K562 (cell line): ENCODE data around the gene DNAJB13. TPM values are rescaled to one million over a fixed set of nuclear protein-coding genes. Genes with fewer than 3 reads are reported as not detected.

Source experiments
- ATAC-seq: fragments of 200-7000 bp; cut with Tn5 transposase; 3 replicates; pipeline ENCODE4 v1.9.1; 2020; ENCODE audit warnings: moderate library complexity
- BruUV-seq: library from RNA; stranded (reverse); fragments of 400-500 nt; replicated peaks from 2 replicates; lab custom pipeline; 2021; lab: Mats Ljungman, UMichigan
- CTCF ChIA-PET: fragments of 300-600 bp; formaldehyde crosslinking; extraction: SDS; loops from one replicate; lab custom pipeline; 2021; ENCODE audit warnings: low intra/inter-chr PET ratio; lab: Yijun Ruan, JAX
- POLR2A ChIA-PET: fragments of 300-600, 350-650 bp; sonication (Branson Sonifier 250); formaldehyde crosslinking; extraction: SDS; loops from one replicate; lab custom pipeline; 2021; ENCODE audit warnings: antibody characterized with exemption, inconsistent platforms; lab: Yijun Ruan, JAX
- DNase-seq, 4 experiments: peaks; one replicate each; pipeline versions ENCODE4 v3.0.0 to v3.0.0-alpha.2; 2011 to 2018; ENCODE audit warnings: low spot score in 3 of 4, mixed read lengths in 3 of 4; ENCODE audit errors: extremely low read depth in 1 of 4
- FAIRE-seq: peaks from 2 replicates; lab custom pipeline; 2011; peaks lifted over from hg19 to GRCh38; lab: Jason Lieb, UNC
- H2AFZ ChIP-seq: 2 replicates; pipeline ENCODE4 v1.6.0; 2011; ENCODE audit warnings: low read depth, low read length, control low read depth, inconsistent platforms
- H3K27ac ChIP-seq: fragments of 200-600 bp; 3 replicates; pipeline ENCODE4 v1.8.0; 2011; ENCODE audit warnings: low read depth, mild to moderate bottlenecking, control low read depth, inconsistent platforms, low read length, moderate library complexity, mixed read lengths; ENCODE audit errors: extremely low read depth
- H3K27me3 ChIP-seq, 2 experiments: fragments of 300-600 bp in 1 of 2; 2 replicates in 1 of 2; 3 replicates in 1 of 2; pipeline versions ENCODE4 v1.6.0 to v1.8.0; 2011; ENCODE audit warnings: inconsistent platforms in 2 of 2, low read length in 2 of 2, mild to moderate bottlenecking in 1 of 2, mixed read lengths in 1 of 2, moderate library complexity in 1 of 2; ENCODE audit not compliant: control insufficient read depth in 2 of 2, insufficient read depth in 2 of 2
- H3K36me3 ChIP-seq: fragments of 300-600 bp; 3 replicates; pipeline ENCODE4 v1.8.0; 2011; ENCODE audit warnings: mild to moderate bottlenecking, low read length, inconsistent platforms; ENCODE audit not compliant: control insufficient read depth, insufficient read depth
- H3K4me1 ChIP-seq, 2 experiments: fragments of 200-600 bp in 1 of 2; replicated peaks in 1 of 2; 2 replicates in 1 of 2; 3 replicates in 1 of 2; pipeline versions ENCODE4 v1.5.1 to v1.8.0; 2011; ENCODE audit warnings: inconsistent platforms in 2 of 2, low read length in 2 of 2, mild to moderate bottlenecking in 1 of 2, mixed read lengths in 1 of 2, moderate library complexity in 1 of 2; ENCODE audit not compliant: control insufficient read depth in 2 of 2, insufficient read depth in 2 of 2
- H3K4me2 ChIP-seq: 2 replicates; pipeline ENCODE4 v1.6.1; 2011; ENCODE audit warnings: low read length, control low read depth, inconsistent platforms, mixed read lengths; ENCODE audit not compliant: insufficient read depth
- H3K4me3 ChIP-seq: fragments of 200-600 bp; sonication (generic), shearing (Covaris generic); 2 replicates; pipeline ENCODE4 v1.5.1; 2016; ENCODE audit warnings: control low read depth, inconsistent platforms
- H3K79me2 ChIP-seq: fragments of 200-600 bp; 3 replicates; pipeline ENCODE4 v1.8.0; 2011; ENCODE audit warnings: low read length, inconsistent platforms; ENCODE audit not compliant: control insufficient read depth, insufficient read depth
- H3K9ac ChIP-seq, 2 experiments: 2 replicates each; pipeline versions ENCODE4 v1.6.0 to v1.6.1; 2011; ENCODE audit warnings: low read depth in 2 of 2, low read length in 2 of 2, control low read depth in 1 of 2, inconsistent platforms in 1 of 2, mild to moderate bottlenecking in 1 of 2, mixed read lengths in 1 of 2; ENCODE audit not compliant: insufficient read depth in 1 of 2
- H3K9me1 ChIP-seq: one replicate; pipeline ENCODE4 v1.6.0; 2011; ENCODE audit warnings: inconsistent platforms, mild to moderate bottlenecking, low read length, moderate library complexity; ENCODE audit not compliant: control insufficient read depth, insufficient read depth
- H3K9me3 ChIP-seq: replicated peaks from 2 replicates; pipeline ENCODE4 v1.5.1; 2011; ENCODE audit warnings: low read depth, low read length, inconsistent platforms; ENCODE audit not compliant: control insufficient read depth, insufficient read depth
- H4K20me1 ChIP-seq: replicated peaks from 2 replicates; pipeline ENCODE4 v1.6.1; 2011; ENCODE audit warnings: low read length, inconsistent platforms, mixed read lengths; ENCODE audit not compliant: control insufficient read depth, insufficient read depth
- HDGF ChIP-seq: fragments of 450-650 bp; IDR thresholded peaks from 2 replicates; pipeline ENCODE4 v1.6.1; 2016
- ID3 ChIP-seq, 2 experiments: fragments of 250-450 bp in 1 of 2; fragments of 450-650 bp in 1 of 2; sonication (Bioruptor Pico) in 1 of 2; IDR thresholded peaks; 2 replicates each; pipeline versions ENCODE4 v1.6.1 to v1.8.0; 2016 to 2021; ENCODE audit warnings: mild to moderate bottlenecking in 2 of 2, moderate library complexity in 2 of 2, missing compliant biosample characterization in 1 of 2, missing genetic modification characterization in 1 of 2
- PHB ChIP-seq: fragments of 250-450 bp; sonication (Bioruptor Pico); IDR thresholded peaks from 2 replicates; pipeline ENCODE4 v1.5.0; 2021
- POLR2G ChIP-seq: fragments of 200-400 bp; formaldehyde crosslinking; IDR thresholded peaks from 2 replicates; pipeline ENCODE4 v1.6.1; 2017; ENCODE audit warnings: low read depth, mild to moderate bottlenecking, antibody characterized with exemption, low read length, moderate library complexity
- RCOR1 ChIP-seq, 2 experiments: IDR thresholded peaks; 2 replicates each; pipeline ENCODE4 v1.6.1; 2012; ENCODE audit warnings: low read depth in 2 of 2, low read length in 2 of 2, borderline replicate concordance in 1 of 2, improper control_type of control experiment in 1 of 2
- SLC30A9 ChIP-seq: fragments of 250-450 bp; sonication (Bioruptor Pico); IDR thresholded peaks from 2 replicates; pipeline ENCODE4 v1.8.0; 2022; ENCODE audit warnings: mild to moderate bottlenecking, moderate library complexity
- WGBS: fragments of 100-300 bp; shearing (Covaris generic); methylation state at CpG from one replicate; pipeline ENCODE4 v1.1.6; 2016; ENCODE audit warnings: low coverage, mixed read lengths; ENCODE audit not compliant: insufficient coverage; ENCODE audit errors: missing lambda C conversion rate; 5-methylcytosine and 5-hydroxymethylcytosine counted together
- in situ Hi-C: fragments of 300-500 bp; cut with MboI; formaldehyde crosslinking; loops from 4 replicates; pipeline ENCODE4 v1.15.0; 2018; ENCODE audit warnings: inconsistent platforms, mixed read lengths
- intact Hi-C: fragments of 100-400 bp; cut with micrococcal nuclease; formaldehyde crosslinking; loops from 2 replicates; pipeline ENCODE4 v1.14.2; 2022
- polyA plus RNA-seq, 8 experiments: library from polyadenylated mRNA; depleted of rRNA in 4 of 8; stranded (reverse) in 5 of 8; unstranded in 3 of 8; fragments of >200 nt; fragmentation: Nextera tagmentation in 2 of 8; fragmentation: Illumina TruSeq in 1 of 8; extraction: Ambion mirVana in 2 of 8; extraction: Trizol in 1 of 8; gene quantifications; 2 replicates each; pipeline versions ENCODE4 v1.2.1 to v1.2.3, GENCODE V29; 2011 to 2014; ENCODE audit warnings: inconsistent platforms in 1 of 8, missing spikeins in 1 of 8
- total RNA-seq, 7 experiments: library from RNA; depleted of rRNA in 6 of 7; stranded (reverse); fragments of >200 nt in 6 of 7; fragmentation: Illumina TruSeq in 2 of 7; extraction: Trizol in 2 of 7; gene quantifications; 2 replicates each; pipeline versions ENCODE4 v1.2.1 to v1.2.3, GENCODE V29; 2011 to 2021; ENCODE audit warnings: low replicate concordance in 1 of 7
- TF ChIP-seq, protein P1 (sequence below): sonication (generic); formaldehyde crosslinking; IDR thresholded peaks from 2 replicates; pipeline ENCODE4 v1.8.1; 2023; ENCODE audit warnings: mild to moderate bottlenecking, missing genetic modification reagents
- TF ChIP-seq, protein P2 (sequence below): fragments of 450-650 bp; conservative IDR thresholded peaks from 2 replicates; pipeline ENCODE4 v1.6.1; 2016; ENCODE audit warnings: missing genetic modification characterization, low read depth, mild to moderate bottlenecking, control low read depth, missing compliant biosample characterization
- TF ChIP-seq, protein P3 (sequence below), 3 experiments: IDR thresholded peaks in 2 of 3; conservative IDR thresholded peaks in 1 of 3; 2 replicates each; pipeline ENCODE4 v1.5.1; 2011 to 2012; ENCODE audit warnings: low read length in 3 of 3, mild to moderate bottlenecking in 3 of 3, control low read depth in 2 of 3, improper control_type of control experiment in 1 of 3, inconsistent platforms in 1 of 3, low read depth in 1 of 3, mixed read lengths in 1 of 3, moderate library complexity in 1 of 3; ENCODE audit not compliant: insufficient read depth in 2 of 3

The DNAJB13 gene
- total and polyA plus RNA-seq, 9 of the 15 experiments (the other 6 are each of a cell fraction or from before 2014, with no cell fraction given) = 0.14 TPM; not detected in 8

GRCh38 chr11:73965764-73966121 is 14.9 kb downstream of the DNAJB13 start (continued):
- no peak for TF ChIP-seq SLC30A9 (CRISPR knock-in tag)
- TF ChIP-seq PHB (CRISPR knock-in tag) = no peak

DNA sequence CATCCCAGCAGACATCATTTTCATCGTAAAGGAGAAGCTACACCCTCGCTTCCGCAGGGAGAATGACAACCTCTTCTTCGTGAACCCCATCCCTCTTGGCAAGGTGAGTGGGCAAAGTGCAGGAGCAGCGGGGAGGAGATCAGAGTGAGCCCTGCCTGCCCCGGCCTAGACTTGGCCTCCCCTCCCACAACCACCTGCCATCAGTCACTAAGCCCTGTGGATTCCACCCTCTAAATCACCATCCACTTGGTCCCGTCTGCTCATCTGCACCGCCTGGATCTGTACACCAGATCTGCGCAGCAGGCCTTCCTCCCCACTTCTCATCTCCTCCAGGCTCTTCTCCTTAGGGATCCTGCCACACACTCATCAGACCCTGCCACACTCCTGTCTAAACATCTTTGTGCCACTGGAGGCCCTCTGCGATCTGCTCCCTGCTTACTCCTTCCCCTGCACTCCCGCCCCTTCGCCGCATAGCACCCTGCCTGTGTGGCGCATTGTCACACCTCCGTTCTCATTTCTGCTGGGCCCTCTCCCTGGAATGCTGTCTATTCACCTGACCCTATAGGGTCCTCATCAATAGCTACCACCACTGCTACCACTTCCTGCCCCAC is 17.6 kb downstream of the DNAJB13 start:
- DNase-seq (no peak), ATAC-seq (no peak)
- WGBS = 60% methylated on average over 10 of the region's 15 CpGs
- Histone ChIP-seq H3K4me1 (peaks cover 16% of the 10 kb centered on the region in 2 experiments; a peak in 3 of 5 replicates), H2AFZ (no peak overlapping the region), H3K27me3 (no peaks in the 10 kb centered on the region; a peak in 1 of 5 replicates), H3K4me2 (no peak overlapping the region), H3K79me2 (no peaks in the 10 kb centered on the region)
- ChIA-PET POLR2A (interaction anchor here (3.1 kb wide), 1 partner anchor 12 kb away, joined by 27 read pairs; the partner anchor contains the start of gene UCP2), CTCF (no interaction called here)
- TF ChIP-seq, protein P1, sequence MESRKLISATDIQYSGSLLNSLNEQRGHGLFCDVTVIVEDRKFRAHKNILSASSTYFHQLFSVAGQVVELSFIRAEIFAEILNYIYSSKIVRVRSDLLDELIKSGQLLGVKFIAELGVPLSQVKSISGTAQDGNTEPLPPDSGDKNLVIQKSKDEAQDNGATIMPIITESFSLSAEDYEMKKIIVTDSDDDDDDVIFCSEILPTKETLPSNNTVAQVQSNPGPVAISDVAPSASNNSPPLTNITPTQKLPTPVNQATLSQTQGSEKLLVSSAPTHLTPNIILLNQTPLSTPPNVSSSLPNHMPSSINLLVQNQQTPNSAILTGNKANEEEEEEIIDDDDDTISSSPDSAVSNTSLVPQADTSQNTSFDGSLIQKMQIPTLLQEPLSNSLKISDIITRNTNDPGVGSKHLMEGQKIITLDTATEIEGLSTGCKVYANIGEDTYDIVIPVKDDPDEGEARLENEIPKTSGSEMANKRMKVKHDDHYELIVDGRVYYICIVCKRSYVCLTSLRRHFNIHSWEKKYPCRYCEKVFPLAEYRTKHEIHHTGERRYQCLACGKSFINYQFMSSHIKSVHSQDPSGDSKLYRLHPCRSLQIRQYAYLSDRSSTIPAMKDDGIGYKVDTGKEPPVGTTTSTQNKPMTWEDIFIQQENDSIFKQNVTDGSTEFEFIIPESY (CRISPR knock-in tag) = peak; percentile 54; the same call in 1 of the 2 replicates
- TF ChIP-seq, protein P2, sequence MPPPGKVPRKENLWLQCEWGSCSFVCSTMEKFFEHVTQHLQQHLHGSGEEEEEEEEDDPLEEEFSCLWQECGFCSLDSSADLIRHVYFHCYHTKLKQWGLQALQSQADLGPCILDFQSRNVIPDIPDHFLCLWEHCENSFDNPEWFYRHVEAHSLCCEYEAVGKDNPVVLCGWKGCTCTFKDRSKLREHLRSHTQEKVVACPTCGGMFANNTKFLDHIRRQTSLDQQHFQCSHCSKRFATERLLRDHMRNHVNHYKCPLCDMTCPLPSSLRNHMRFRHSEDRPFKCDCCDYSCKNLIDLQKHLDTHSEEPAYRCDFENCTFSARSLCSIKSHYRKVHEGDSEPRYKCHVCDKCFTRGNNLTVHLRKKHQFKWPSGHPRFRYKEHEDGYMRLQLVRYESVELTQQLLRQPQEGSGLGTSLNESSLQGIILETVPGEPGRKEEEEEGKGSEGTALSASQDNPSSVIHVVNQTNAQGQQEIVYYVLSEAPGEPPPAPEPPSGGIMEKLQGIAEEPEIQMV (tag) = no peak
- TF ChIP-seq, protein P3, sequence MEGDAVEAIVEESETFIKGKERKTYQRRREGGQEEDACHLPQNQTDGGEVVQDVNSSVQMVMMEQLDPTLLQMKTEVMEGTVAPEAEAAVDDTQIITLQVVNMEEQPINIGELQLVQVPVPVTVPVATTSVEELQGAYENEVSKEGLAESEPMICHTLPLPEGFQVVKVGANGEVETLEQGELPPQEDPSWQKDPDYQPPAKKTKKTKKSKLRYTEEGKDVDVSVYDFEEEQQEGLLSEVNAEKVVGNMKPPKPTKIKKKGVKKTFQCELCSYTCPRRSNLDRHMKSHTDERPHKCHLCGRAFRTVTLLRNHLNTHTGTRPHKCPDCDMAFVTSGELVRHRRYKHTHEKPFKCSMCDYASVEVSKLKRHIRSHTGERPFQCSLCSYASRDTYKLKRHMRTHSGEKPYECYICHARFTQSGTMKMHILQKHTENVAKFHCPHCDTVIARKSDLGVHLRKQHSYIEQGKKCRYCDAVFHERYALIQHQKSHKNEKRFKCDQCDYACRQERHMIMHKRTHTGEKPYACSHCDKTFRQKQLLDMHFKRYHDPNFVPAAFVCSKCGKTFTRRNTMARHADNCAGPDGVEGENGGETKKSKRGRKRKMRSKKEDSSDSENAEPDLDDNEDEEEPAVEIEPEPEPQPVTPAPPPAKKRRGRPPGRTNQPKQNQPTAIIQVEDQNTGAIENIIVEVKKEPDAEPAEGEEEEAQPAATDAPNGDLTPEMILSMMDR (IDR thresholded peaks at IDR 0.05 in 2 of 3, conservative IDR thresholded peaks at IDR 0.05 in 1 of 3; ENCODE audit: insufficient read depth in 2 of 3, low read depth in 1 of 3, low read length in 3 of 3) = peak in 1 of 3 experiments; percentile 12; a peak in 1 of 6 replicates
- no peak for TF ChIP-seq RCOR1 (IDR thresholded peaks at IDR 0.05; ENCODE audit: borderline replicate concordance in 1 of 2, low read depth in 2 of 2, low read length in 2 of 2)
- no peak for TF ChIP-seq HDGF
- no peak for TF ChIP-seq ID3 (CRISPR knock-in tag; IDR thresholded peaks at IDR 0.05)
- TF ChIP-seq ID3 (tag; IDR thresholded peaks at IDR 0.05) = no peak
- TF ChIP-seq POLR2G = peak; percentile 38; the same call in 1 of the 2 replicates
- TF ChIP-seq, all 486 proteins: peak for 3
- no peaks in the 10 kb centered on the region for H3K9me1 ChIP-seq
- no peaks in the 10 kb centered on the region; the same call in 2 of the 3 replicates for H3K36me3 ChIP-seq
- H3K4me3 ChIP-seq = no peak overlapping the region
- H4K20me1 ChIP-seq = 0 out of 2 replicates have a peak, but pooled peaks cover 3% of the 10 kb centered on the region
- intact Hi-C loops (no loop called here), in situ Hi-C loops (loop anchor here (10.0 kb wide), 1 partner anchor 486 kb away; no protein-coding TSS in a partner anchor)
- no peaks in the 10 kb centered on the region for H3K9me3 ChIP-seq
- H3K9ac ChIP-seq = 0 out of 4 replicates have a peak overlapping the region, but pooled peaks of 1 of the 2 experiments have one; percentile 4
- no peak for FAIRE-seq
- BruUV-seq = no TSS peak
- no peak overlapping the region for H3K27ac ChIP-seq
